GM06990 (cell line): ENCODE results near the gene KAT8.

Experiments used
- DNase-seq: peaks from one replicate; pipeline ENCODE4 v3.0.0-alpha.2; 2011; ENCODE audit not compliant: insufficient read length; ENCODE audit errors: extremely low read depth
- H3K27me3 ChIP-seq: replicated peaks from 2 replicates; pipeline ENCODE4 v1.6.0; 2011; ENCODE audit warnings: low read length; ENCODE audit not compliant: control insufficient read depth, insufficient read depth
- H3K36me3 ChIP-seq: 2 replicates; pipeline ENCODE4 v1.5.1; 2011; ENCODE audit warnings: low read length; ENCODE audit not compliant: control insufficient read depth, insufficient read depth
- H3K4me3 ChIP-seq: replicated peaks from 2 replicates; pipeline ENCODE4 v1.5.1; 2011; ENCODE audit warnings: low read depth, mild to moderate bottlenecking, control low read depth, low read length
- CTCF ChIP-seq: IDR thresholded peaks from 2 replicates; pipeline ENCODE4 v1.5.1; 2011; ENCODE audit warnings: low read length, control low read depth, mild to moderate bottlenecking, inconsistent platforms; ENCODE audit not compliant: insufficient read depth, poor library complexity, severe bottlenecking

The KAT8 gene

DNA sequence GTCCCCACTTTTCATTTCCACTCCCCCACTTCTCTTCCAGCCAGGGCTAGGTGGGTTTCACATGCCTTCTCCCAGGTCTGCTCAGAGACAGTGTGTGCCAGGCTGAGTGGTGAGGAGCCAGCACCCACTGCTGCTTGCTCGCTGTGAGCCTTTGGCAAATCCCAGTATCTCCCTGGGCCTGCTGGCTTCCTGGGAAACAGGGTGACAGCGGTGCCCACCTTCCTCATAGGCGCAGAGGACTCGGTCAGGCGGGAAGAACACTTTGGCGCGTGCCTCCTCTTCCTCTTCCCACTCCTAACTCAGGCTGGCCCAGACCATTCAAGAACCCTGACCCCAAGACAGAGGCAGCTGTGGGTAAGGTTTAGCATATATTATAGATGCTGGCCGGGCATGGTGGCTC is 28.3 kb upstream of the KAT8 start:
- no peaks in the 10 kb centered on the region for H3K27me3 ChIP-seq
- H3K4me3 ChIP-seq: no peak overlapping the region
- DNase-seq: no peak
- peaks cover 16% of the 10 kb centered on the region for H3K36me3 ChIP-seq
- no peak for TF ChIP-seq CTCF

DNA sequence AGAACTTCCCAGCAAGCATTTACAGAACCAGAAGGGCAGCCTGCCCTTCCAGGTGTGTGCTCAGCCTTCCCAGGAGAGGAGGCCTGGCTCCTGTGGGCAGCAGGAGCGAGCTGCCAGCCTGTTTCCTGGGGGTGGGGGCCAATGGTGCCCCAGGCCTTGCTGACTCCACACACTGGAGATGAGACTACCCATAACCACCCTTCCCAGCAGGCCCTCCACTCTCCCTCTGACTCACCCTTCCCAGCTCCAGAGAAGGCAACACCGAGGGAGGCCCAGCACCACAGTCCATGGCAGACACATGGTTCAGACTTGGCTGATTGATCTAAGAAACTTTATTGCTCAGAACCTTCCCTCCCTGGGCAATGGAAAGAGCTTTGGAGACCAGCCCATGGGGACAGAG is 26.9 kb upstream of the KAT8 start:
- TF ChIP-seq CTCF: no peak
- no peaks in the 10 kb centered on the region for H3K27me3 ChIP-seq
- no peak for DNase-seq
- peaks cover 10% of the 10 kb centered on the region for H3K36me3 ChIP-seq
- no peak overlapping the region for H3K4me3 ChIP-seq

- no peak for DNase-seq
- no peak for TF ChIP-seq CTCF
- H3K4me3 ChIP-seq: no peak overlapping the region
- no peaks in the 10 kb centered on the region for H3K27me3 ChIP-seq
- H3K36me3 ChIP-seq: peaks cover 7% of the 10 kb centered on the region
Measured at GRCh38 chr16:31092330-31092729, 25.1 kb upstream of the KAT8 start.

GRCh38 chr16:31093132-31093703 is 24.2 kb upstream of the KAT8 start:
- Histone ChIP-seq H3K4me3 (peak overlapping the region; percentile 48), H3K36me3 (peaks cover 7% of the 10 kb centered on the region), H3K27me3 (no peaks in the 10 kb centered on the region)
- TF ChIP-seq CTCF: no peak
- no peak for DNase-seq

GRCh38 chr16:31094088-31094423 is 23.4 kb upstream of the KAT8 start:
- TF ChIP-seq CTCF: no peak
- Histone ChIP-seq H3K36me3 (peaks cover 7% of the 10 kb centered on the region), H3K27me3 (no peaks in the 10 kb centered on the region), H3K4me3 (peak overlapping the region; percentile 96)
- no peak for DNase-seq
